MCF 10A (cell line): ENCODE measurements around the gene HAGHL. TPM values are rescaled to one million over a fixed set of nuclear protein-coding genes. Genes with fewer than 3 reads are reported as not detected.
"Not testable (repeated sequence)": the region's sequence is repeated elsewhere in the genome, so short reads cannot be mapped to it uniquely, and the experiment has no call there.

ENCODE experiments used
- BruUV-seq: library from RNA; stranded (reverse); fragments of 400-500 nt; replicated peaks from 2 replicates; lab custom pipeline; 2021; lab: Mats Ljungman, UMichigan
- CTCF ChIA-PET: fragments of 300-600 bp; sonication (Branson Sonifier 250); formaldehyde crosslinking; extraction: SDS; loops from one replicate; lab custom pipeline; 2021; ENCODE audit warnings: antibody characterized with exemption, inconsistent platforms; lab: Yijun Ruan, JAX
- POLR2A ChIA-PET: fragments of 300-600, 350-650 bp; sonication (Branson Sonifier 250); formaldehyde crosslinking; extraction: SDS; loops from one replicate; lab custom pipeline; 2020; ENCODE audit warnings: antibody characterized with exemption, inconsistent platforms; lab: Yijun Ruan, JAX
- DNase-seq: peaks from one replicate; pipeline ENCODE4 v3.0.0-alpha.2; 2018; ENCODE audit not compliant: unreplicated experiment
- H3K27ac Mint-ChIP-seq: one replicate; pipeline ENCODE4 v1.8.0; 2022; ENCODE audit warnings: mild to moderate bottlenecking, low read depth, mixed read lengths; ENCODE audit not compliant: unreplicated experiment
- H3K27me3 Mint-ChIP-seq: one replicate; pipeline ENCODE4 v1.8.0; 2022; ENCODE audit warnings: mixed read lengths; ENCODE audit not compliant: insufficient read depth, unreplicated experiment
- H3K36me3 Mint-ChIP-seq: one replicate; pipeline ENCODE4 v1.8.0; 2022; ENCODE audit warnings: mild to moderate bottlenecking, moderate library complexity, mixed read lengths; ENCODE audit not compliant: insufficient read depth, unreplicated experiment
- H3K4me1 Mint-ChIP-seq: one replicate; pipeline ENCODE4 v1.8.0; 2022; ENCODE audit warnings: mixed read lengths; ENCODE audit not compliant: insufficient read depth, unreplicated experiment
- H3K4me3 Mint-ChIP-seq: one replicate; pipeline ENCODE4 v1.8.0; 2022; ENCODE audit warnings: mild to moderate bottlenecking, moderate library complexity, mixed read lengths; ENCODE audit not compliant: unreplicated experiment
- H3K9me3 Mint-ChIP-seq: one replicate; pipeline ENCODE4 v1.8.0; 2022; ENCODE audit warnings: mixed read lengths; ENCODE audit not compliant: unreplicated experiment
- CTCF ChIP-seq: fragments of 200-600 bp; IDR thresholded peaks from one replicate; pipeline ENCODE4 v1.8.0; 2022; ENCODE audit warnings: antibody characterized with exemption, mild to moderate bottlenecking; ENCODE audit not compliant: unreplicated experiment
- intact Hi-C: fragments of 100-400 bp; cut with micrococcal nuclease; formaldehyde crosslinking; loops from 2 replicates; pipeline ENCODE4 v1.14.1; 2022
- total RNA-seq: library from RNA; stranded (reverse); gene quantifications from 2 replicates; pipeline ENCODE4 v1.2.3, GENCODE V29; 2022

Gene HAGHL
- total RNA-seq, 1 experiment from 2014 or later, result 24.5 TPM

GRCh38 chr16:751152-752006, 24.5 kb downstream of the HAGHL start:
- DNase-seq, result no peak
- H3K4me3 Mint-ChIP-seq, result no peak overlapping the region
- H3K36me3 Mint-ChIP-seq, result no peaks in the 10 kb centered on the region
- no peaks in the 10 kb centered on the region for H3K27me3 Mint-ChIP-seq
- intact Hi-C loops, result no loop called here
- BruUV-seq, result no TSS peak
- H3K27ac Mint-ChIP-seq, result no peak overlapping the region
- TF ChIP-seq CTCF, result no peak
- ChIA-PET POLR2A (interaction anchor here (0.6 to 2.9 kb wide), 4 partner anchors 10 to 207 kb away, joined by 3 to 26 read pairs (median 3); partner anchors contain the start of gene MSLN), CTCF (interaction anchor here (0.5 to 2.7 kb wide), 6 partner anchors 10 to 39 kb away, joined by 3 to 16 read pairs (median 5); partner anchors contain the start of gene CIAO3)
- H3K4me1 Mint-ChIP-seq, result no peaks in the 10 kb centered on the region
- no peaks in the 10 kb centered on the region for H3K9me3 Mint-ChIP-seq

- Mint-ChIP-seq H3K27me3 (no peaks in the 10 kb centered on the region), H3K27ac (no peak overlapping the region), H3K9me3 (no peaks in the 10 kb centered on the region), H3K4me3 (no peak overlapping the region), H3K36me3 (no peaks in the 10 kb centered on the region), H3K4me1 (no peaks in the 10 kb centered on the region)
- DNase-seq, result no peak
- TF ChIP-seq CTCF, result no peak
- ChIA-PET CTCF (interaction anchor here (0.6 to 2.7 kb wide), 4 partner anchors 9 to 34 kb away, joined by 3 to 16 read pairs (median 8); partner anchors contain the start of gene CIAO3), POLR2A (interaction anchor here (0.6 kb wide), 1 partner anchor 207 kb away, joined by 3 read pairs; no protein-coding TSS in a partner anchor)
- intact Hi-C loops, result no loop called here
- no TSS peak for BruUV-seq
Measured at GRCh38 chr16:752007-752312, 25.1 kb downstream of the HAGHL start.

GRCh38 chr16:754121-754607, 27.3 kb downstream of the HAGHL start:
- BruUV-seq, H3K27me3 Mint-ChIP-seq, H3K4me1 Mint-ChIP-seq, H3K9me3 Mint-ChIP-seq, intact Hi-C loops, H3K36me3 Mint-ChIP-seq, DNase-seq, H3K27ac Mint-ChIP-seq, H3K4me3 Mint-ChIP-seq: not testable (repeated sequence)
- ChIA-PET CTCF (interaction anchor here (0.6 to 0.7 kb wide), 3 partner anchors 14 to 42 kb away, joined by 3 to 4 read pairs (median 3); no protein-coding TSS in a partner anchor), POLR2A (interaction anchor here (1.7 kb wide), 1 partner anchor 13 kb away, joined by 6 read pairs; the partner anchor contains the start of gene CIAO3)

- no peaks in the 10 kb centered on the region for H3K36me3 Mint-ChIP-seq
- no peak for TF ChIP-seq CTCF
- H3K4me3 Mint-ChIP-seq, result no peak overlapping the region
- no peaks in the 10 kb centered on the region for H3K27me3 Mint-ChIP-seq
- POLR2A ChIA-PET, result interaction anchor here (1.7 kb wide), 1 partner anchor 14 kb away, joined by 6 read pairs; the partner anchor contains the start of gene CIAO3
- DNase-seq, result no peak
- H3K4me1 Mint-ChIP-seq, result no peaks in the 10 kb centered on the region
- BruUV-seq, result no TSS peak
- intact Hi-C loops, result no loop called here
- CTCF ChIA-PET, result interaction anchor here (0.6 kb wide), 3 partner anchors 8 to 30 kb away, joined by 3 to 4 read pairs (median 3); no protein-coding TSS in a partner anchor
- no peak overlapping the region for H3K27ac Mint-ChIP-seq
- no peaks in the 10 kb centered on the region for H3K9me3 Mint-ChIP-seq
Measured at GRCh38 chr16:754656-755055, 27.8 kb downstream of the HAGHL start.
